ENCODE measurements around the gene KCNJ12. TPM values are rescaled to one million over a fixed set of nuclear protein-coding genes. Genes with fewer than 3 reads are reported as not detected.
"Not testable (repeated sequence)": the region's sequence is repeated elsewhere in the genome, so short reads cannot be mapped to it uniquely, and the experiment has no call there.

KCNJ12 gene
- total RNA-seq, 4 donors from 2014 or later, result 0.51 to 11.8 (median 5.3) TPM

DNA sequence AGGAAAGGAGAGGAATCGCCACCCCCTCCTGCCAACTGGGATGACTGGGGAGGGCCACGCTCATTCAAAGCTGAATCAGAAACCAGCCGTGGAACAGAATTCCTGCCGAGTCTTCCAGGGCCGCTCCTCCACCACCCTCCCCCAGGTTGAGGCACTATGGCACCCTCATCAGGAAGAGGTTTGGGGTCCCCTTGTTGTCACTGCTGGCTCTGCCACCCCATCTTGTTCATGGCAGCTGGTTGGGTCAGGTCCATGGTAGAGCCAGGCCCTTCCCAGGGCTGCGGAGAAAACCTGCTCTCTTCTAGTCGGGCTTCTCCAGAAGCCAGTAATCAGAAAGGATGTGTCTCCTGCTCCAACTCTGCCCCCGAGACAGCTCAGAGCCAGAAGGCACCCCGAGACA is 41.8 kb downstream of the KCNJ12 start:
- Histone ChIP-seq H3K4me1 (no peaks in the 10 kb centered on the region), H3K27ac (no peak overlapping the region), H3K9me3 (no peaks in the 10 kb centered on the region), H3K4me3 (no peak overlapping the region), H3K36me3 (no peaks in the 10 kb centered on the region), H3K27me3 (no peaks in the 10 kb centered on the region)
- TF ChIP-seq, protein P1, sequence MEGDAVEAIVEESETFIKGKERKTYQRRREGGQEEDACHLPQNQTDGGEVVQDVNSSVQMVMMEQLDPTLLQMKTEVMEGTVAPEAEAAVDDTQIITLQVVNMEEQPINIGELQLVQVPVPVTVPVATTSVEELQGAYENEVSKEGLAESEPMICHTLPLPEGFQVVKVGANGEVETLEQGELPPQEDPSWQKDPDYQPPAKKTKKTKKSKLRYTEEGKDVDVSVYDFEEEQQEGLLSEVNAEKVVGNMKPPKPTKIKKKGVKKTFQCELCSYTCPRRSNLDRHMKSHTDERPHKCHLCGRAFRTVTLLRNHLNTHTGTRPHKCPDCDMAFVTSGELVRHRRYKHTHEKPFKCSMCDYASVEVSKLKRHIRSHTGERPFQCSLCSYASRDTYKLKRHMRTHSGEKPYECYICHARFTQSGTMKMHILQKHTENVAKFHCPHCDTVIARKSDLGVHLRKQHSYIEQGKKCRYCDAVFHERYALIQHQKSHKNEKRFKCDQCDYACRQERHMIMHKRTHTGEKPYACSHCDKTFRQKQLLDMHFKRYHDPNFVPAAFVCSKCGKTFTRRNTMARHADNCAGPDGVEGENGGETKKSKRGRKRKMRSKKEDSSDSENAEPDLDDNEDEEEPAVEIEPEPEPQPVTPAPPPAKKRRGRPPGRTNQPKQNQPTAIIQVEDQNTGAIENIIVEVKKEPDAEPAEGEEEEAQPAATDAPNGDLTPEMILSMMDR (IDR thresholded peaks at IDR 0.05), result no peak
- TF ChIP-seq POLR2A (IDR thresholded peaks at IDR 0.05), result no peak
- intact Hi-C loops (cut with DNase I; ENCODE audit: low total_unique reads), result no loop called here
- DNase-seq, result no peak

DNA sequence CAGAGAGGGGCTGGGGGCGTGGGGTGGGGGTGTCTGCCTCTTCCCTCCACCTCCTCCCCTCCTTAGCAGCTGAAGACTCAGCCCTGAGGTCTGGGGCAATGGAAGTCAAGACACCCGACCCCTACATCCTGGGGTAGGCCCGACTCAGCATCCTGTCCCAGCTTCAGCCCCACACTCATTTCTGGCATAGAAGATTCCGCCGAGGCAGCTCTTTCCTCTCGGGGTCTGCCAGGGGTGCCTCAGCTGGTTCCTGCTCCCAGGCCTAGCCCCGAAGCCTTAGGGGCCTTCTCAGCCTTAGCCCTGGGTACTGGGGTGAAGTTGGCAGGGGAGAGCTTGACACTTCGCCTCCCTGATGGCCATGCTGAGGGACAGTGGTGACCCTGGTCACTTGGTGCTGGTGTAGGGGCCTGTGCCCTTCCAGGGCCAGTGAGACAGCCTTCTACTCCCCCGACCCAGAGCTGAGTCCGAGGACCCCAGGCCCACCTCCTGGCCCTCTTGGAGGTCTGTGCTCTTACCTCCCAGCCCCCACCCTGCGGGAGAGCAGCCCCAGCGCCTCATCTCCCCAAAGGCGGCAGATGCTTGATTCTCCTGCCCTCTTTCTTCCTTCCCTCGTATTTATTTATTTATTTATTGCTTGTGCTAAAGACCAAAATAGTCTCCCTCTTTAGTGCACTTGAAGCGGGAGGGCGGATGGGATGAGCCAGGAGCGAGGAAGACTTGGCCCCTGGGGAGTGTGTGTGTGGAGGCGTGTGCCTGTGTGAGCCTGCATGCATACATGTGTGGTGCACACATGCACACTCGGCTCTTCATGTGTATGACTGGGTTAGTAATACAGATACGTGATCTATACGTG is 42.5 kb downstream of the KCNJ12 start:
- no peaks in the 10 kb centered on the region for H3K27me3 ChIP-seq
- no peaks in the 10 kb centered on the region for H3K9me3 ChIP-seq
- intact Hi-C loops (cut with DNase I; ENCODE audit: low total_unique reads), result no loop called here
- TF ChIP-seq POLR2A (IDR thresholded peaks at IDR 0.05), result no peak
- TF ChIP-seq, protein P1 (IDR thresholded peaks at IDR 0.05), result no peak
- H3K4me3 ChIP-seq, result no peak overlapping the region
- no peaks in the 10 kb centered on the region for H3K36me3 ChIP-seq
- no peaks in the 10 kb centered on the region for H3K4me1 ChIP-seq
- no peak for DNase-seq
- no peak overlapping the region for H3K27ac ChIP-seq

DNA sequence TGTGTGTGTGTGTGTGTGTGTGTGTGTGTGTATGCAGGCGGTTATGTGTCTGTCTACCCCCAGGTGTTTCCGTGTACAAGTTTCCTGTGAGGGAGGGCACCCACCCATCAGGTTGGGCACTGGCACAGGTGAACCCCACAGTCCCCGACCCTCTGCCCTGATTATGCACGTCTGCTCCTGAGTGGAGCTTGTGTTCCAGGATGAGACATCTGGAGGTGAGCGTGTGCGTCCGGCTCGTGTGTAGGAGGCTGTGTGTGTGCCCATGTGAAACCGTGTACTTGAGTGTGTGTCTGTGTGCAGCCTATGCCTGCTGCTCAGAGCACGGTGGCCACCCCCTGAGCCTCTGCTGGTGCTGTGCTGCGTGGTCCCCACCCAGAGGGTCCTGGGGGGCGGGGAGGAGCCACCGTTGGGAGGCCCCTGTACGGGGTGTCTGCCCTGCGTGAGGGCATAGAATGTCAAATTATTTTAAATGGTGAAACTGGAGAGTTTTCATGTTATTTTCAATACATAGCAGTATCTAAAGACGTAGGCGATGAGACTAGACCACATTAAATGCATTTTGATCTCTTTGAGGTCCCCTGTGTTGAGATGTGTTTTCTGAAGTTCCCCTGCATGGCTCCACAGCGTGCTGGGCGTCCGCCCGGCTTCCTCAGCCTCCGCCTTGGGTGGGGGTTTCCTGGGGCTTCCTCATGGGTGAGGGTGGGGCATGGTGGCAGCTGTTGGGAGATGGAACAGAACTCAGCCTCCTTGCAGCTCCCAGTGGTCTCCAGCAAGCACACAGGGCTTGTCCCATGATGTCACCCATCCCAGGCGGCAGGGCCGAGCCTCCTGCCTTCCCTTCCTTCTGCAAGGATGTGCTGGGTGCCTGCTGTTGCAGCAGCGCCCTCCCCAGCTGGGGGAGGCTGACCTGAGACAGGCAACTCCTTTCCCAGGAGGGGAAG is 43.4 kb downstream of the KCNJ12 start:
- no peak overlapping the region for H3K27ac ChIP-seq
- H3K27me3 ChIP-seq, result no peaks in the 10 kb centered on the region
- H3K4me3 ChIP-seq, result no peak overlapping the region
- no peak for TF ChIP-seq POLR2A (IDR thresholded peaks at IDR 0.05)
- TF ChIP-seq, protein P1 (IDR thresholded peaks at IDR 0.05), result no peak
- no peak for DNase-seq
- H3K9me3 ChIP-seq, result no peaks in the 10 kb centered on the region
- no peaks in the 10 kb centered on the region for H3K4me1 ChIP-seq
- H3K36me3 ChIP-seq, result no peaks in the 10 kb centered on the region
- intact Hi-C loops (cut with DNase I; ENCODE audit: low total_unique reads), result no loop called here

DNA sequence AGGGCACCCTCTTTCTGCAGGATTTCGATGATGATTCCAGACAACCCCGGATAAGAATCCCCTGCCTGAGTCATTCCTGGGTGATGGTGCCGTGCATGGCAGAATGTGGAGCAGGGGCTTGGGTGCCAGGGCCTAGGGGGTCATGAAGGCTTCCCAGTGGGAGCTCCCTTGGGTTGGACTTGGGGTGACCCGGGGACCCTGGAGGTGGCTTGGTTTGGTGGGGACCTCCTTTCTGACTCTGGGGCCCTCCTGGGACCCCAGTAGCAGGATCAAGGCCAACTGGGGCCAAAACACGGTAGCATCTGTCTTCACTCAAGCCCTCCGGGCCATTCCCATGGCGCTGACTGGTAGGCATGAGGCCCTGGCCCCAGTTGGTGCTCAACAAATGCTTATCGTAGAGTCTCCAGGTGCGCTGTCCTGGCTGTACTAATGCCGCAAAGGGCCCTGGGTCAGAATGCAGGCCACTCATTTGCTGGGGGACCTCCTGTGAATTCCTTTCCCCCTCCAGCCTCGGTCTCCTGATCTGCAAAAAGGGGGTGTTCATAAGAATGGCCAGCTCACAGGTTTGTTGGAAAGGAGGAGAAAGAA is 44.4 kb downstream of the KCNJ12 start:
- intact Hi-C loops (cut with DNase I; ENCODE audit: low total_unique reads); H3K4me1 ChIP-seq; H3K9me3 ChIP-seq; H3K27ac ChIP-seq; H3K27me3 ChIP-seq; H3K36me3 ChIP-seq; H3K4me3 ChIP-seq; DNase-seq: not testable (repeated sequence)

DNA sequence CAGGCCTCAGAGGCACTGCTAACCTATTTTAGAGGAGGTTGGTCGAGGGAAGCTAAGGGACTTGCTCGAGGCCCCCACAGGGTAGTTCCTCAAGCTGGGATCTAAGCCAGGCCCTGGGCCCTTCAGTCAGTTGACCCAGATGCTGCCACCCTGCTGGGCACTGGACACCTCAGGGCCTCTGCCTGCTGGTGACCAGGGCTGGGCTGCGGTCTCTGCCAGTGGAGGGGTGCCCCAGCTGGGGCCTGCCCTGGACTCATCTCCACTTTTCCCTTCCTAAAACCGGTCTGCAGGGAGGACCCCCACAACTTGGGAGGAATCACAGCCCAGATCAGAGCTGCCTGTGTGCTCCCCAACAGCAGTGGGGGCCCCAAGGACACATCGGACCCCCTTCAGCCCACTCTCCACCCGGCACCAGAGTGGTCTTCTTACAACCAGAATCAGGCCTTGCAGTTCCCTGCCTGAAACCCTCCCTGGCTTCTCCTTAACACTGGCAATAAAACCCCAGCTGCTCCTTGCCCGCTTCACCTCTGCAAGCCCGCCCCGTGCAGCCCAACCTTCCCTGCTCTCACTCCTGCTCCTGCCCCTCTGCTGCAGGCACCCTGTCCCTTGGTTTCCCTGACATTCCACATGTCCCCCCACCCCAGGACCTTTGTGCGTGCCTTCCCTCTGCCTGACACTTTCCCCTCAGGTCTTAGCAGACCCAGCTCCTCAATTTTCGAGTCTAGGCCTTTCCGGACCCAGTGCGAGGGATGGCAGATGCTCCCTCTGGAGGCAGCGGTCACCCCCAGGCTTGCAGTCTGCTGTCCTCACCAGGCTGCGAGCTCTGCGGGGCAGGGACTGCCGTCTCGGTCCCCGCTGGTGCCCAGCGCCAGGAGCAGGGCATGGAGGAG is 45.5 kb downstream of the KCNJ12 start:
- DNase-seq; intact Hi-C loops (cut with DNase I; ENCODE audit: low total_unique reads); H3K27me3 ChIP-seq: not testable (repeated sequence)

DNA sequence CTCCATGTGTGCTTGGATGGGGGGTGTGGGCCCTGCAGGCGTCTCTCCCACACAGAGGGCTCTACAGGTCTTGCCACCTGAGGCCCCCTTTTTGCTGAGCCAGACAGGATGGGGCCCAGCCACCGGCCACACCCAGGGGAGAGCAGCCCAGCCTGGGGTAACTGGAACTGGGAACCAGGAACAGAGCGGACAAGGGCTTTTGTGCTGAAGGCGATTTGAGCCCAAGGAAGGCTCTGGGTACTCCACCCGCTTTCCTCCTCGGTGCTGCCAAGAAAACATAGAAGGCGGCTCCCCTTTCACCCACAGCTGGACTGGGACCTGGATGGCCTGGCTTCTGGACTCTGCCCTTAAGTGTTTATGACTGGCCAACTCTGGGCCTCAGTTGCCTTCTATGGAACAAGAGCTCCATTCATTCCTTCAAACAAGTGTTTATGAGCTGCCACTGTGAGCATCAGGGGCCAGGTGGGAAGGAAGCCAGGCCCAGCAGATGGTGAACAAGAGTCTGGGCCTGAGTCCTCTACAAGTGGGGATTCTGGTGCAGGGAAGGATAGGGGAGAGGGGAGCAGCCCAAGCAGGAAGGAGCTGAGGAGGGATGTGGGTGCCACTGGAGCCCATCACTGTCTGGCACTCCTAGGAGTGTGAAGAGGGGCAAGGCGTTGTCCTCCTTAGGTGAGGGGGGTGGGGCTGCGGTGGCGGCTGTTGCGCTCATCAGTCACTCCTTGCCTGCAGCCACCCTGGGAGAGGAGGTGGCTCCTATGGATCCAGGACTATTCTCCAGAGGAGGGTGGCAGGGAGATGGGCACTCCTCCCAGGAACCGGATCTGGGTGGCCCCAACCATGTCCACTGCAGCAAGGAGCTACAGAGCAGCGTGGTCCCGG is 46.4 kb downstream of the KCNJ12 start:
- intact Hi-C loops (cut with DNase I; ENCODE audit: low total_unique reads); DNase-seq; H3K27me3 ChIP-seq; H3K4me1 ChIP-seq; H3K4me3 ChIP-seq; H3K36me3 ChIP-seq; H3K27ac ChIP-seq; H3K9me3 ChIP-seq: not testable (repeated sequence)

More for the DNA sequence above, 45.5 kb downstream of the KCNJ12 start:
- H3K36me3 ChIP-seq, H3K9me3 ChIP-seq, H3K27ac ChIP-seq, H3K4me3 ChIP-seq, H3K4me1 ChIP-seq: not testable (repeated sequence)

DNA sequence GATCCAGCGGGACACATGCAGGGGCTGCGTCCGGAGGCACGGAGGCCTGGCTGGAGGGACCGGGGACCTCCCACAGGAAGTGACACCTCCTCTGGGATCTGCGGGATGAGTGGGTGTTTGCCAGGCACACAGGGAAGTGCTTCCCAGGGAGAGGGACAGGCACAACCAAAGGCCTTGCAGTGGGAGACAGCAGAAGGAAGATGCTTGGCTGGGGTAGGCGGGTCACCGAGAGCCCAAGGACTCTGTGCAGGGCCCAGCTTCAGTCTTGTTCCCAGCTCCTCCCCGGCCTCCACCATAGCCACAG is 47.0 kb downstream of the KCNJ12 start:
- H3K27ac ChIP-seq; H3K4me3 ChIP-seq; H3K36me3 ChIP-seq; intact Hi-C loops (cut with DNase I; ENCODE audit: low total_unique reads); DNase-seq; H3K4me1 ChIP-seq; H3K9me3 ChIP-seq; H3K27me3 ChIP-seq: not testable (repeated sequence)

DNA sequence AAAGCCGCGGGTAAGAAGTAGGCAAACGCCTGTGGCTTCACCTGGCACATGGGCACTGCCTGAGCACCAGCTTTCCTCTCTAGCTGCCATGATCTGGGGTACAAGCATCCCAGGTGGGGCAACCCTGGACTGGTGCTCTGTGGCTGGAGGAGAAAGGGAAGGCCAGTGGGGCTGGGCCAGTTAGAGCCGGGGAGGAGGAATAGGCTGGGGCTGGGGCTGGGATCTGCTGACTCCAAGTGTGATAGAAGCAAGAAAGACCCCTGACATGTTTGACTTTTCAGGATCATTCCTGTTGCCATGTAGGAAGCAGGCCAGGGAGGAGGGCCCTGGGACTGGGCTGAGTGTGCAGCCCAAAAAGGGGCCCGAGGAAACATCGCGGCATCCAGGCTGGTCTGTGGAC is 48.5 kb downstream of the KCNJ12 start:
- H3K9me3 ChIP-seq; intact Hi-C loops (cut with DNase I; ENCODE audit: low total_unique reads); H3K27me3 ChIP-seq; H3K27ac ChIP-seq; H3K4me3 ChIP-seq; DNase-seq; H3K36me3 ChIP-seq; H3K4me1 ChIP-seq: not testable (repeated sequence)
